Endothelial cell of umbilical vein (primary cell): Measurements from ENCODE around the gene DNAH3. TPM values are rescaled to one million over a fixed set of nuclear protein-coding genes. Genes with fewer than 3 reads are reported as not detected.

ENCODE experiments used
- BruUV-seq: library from RNA; stranded (reverse); fragments of 400-500 nt; replicated peaks from 2 replicates; lab custom pipeline; 2021; lab: Mats Ljungman, UMichigan
- CTCF ChIA-PET: fragments of 300-600, 350-600 bp; sonication (Branson Sonifier 250); formaldehyde crosslinking; loops from one replicate; lab custom pipeline; 2021; ENCODE audit warnings: antibody characterized with exemption, inconsistent platforms; lab: Charles Lee
- POLR2A ChIA-PET: fragments of 300-600, 350-600 bp; sonication (Branson Sonifier 250); formaldehyde crosslinking; loops from one replicate; lab custom pipeline; 2021; ENCODE audit warnings: antibody characterized with exemption, inconsistent platforms; lab: Charles Lee
- DNase-seq: peaks from one replicate; pipeline ENCODE4 v3.0.0-alpha.2; 2011; ENCODE audit warnings: low read depth, low spot score
- FAIRE-seq: peaks from 2 replicates; lab custom pipeline; 2011; peaks lifted over from hg19 to GRCh38; lab: Jason Lieb, UNC
- H2AFZ ChIP-seq: 2 replicates; pipeline ENCODE4 v1.6.0; 2012; ENCODE audit warnings: low read depth, low read length, control low read depth, inconsistent platforms
- H3K27ac ChIP-seq: 2 replicates; pipeline ENCODE4 v1.5.1; 2011; ENCODE audit warnings: low read depth, mild to moderate bottlenecking, control low read depth, low read length, moderate library complexity; ENCODE audit not compliant: insufficient read depth
- H3K27me3 ChIP-seq, 2 experiments: 2 replicates each; pipeline versions ENCODE4 v1.6.0 to v1.6.1; 2011; ENCODE audit warnings: low read length in 2 of 2, mixed read lengths in 1 of 2; ENCODE audit not compliant: control insufficient read depth in 2 of 2, insufficient read depth in 2 of 2
- H3K36me3 ChIP-seq, 2 experiments: 2 replicates in 1 of 2; 3 replicates in 1 of 2; pipeline ENCODE4 v1.5.1; 2011; ENCODE audit warnings: low read length in 2 of 2, mild to moderate bottlenecking in 1 of 2, moderate library complexity in 1 of 2; ENCODE audit not compliant: control insufficient read depth in 2 of 2, insufficient read depth in 2 of 2; ENCODE audit errors: extremely low read depth in 1 of 2
- H3K4me1 ChIP-seq: 3 replicates; pipeline ENCODE4 v1.5.1; 2011; ENCODE audit warnings: mild to moderate bottlenecking, low read length; ENCODE audit not compliant: control insufficient read depth, insufficient read depth; ENCODE audit errors: extremely low read depth
- H3K4me2 ChIP-seq: 2 replicates; pipeline ENCODE4 v1.6.1; 2011; ENCODE audit warnings: low read length, control low read depth, mixed read lengths; ENCODE audit not compliant: insufficient read depth
- H3K4me3 ChIP-seq, 3 experiments: fragments of 200-600 bp in 1 of 3; sonication (generic), shearing (Covaris generic) in 1 of 3; replicated peaks in 1 of 3; 2 replicates each; pipeline ENCODE4 v1.5.1; 2011 to 2016; ENCODE audit warnings: control low read depth in 3 of 3, low read length in 3 of 3, mild to moderate bottlenecking in 2 of 3, inconsistent platforms in 1 of 3, low read depth in 1 of 3, moderate library complexity in 1 of 3; ENCODE audit not compliant: insufficient read depth in 1 of 3
- H3K79me2 ChIP-seq: 2 replicates; pipeline ENCODE4 v1.6.0; 2012; ENCODE audit warnings: low read length, inconsistent platforms; ENCODE audit not compliant: control insufficient read depth, insufficient read depth
- H3K9ac ChIP-seq: replicated peaks from 2 replicates; pipeline ENCODE3; 2011; ENCODE audit warnings: low read length, control low read depth; ENCODE audit not compliant: insufficient read depth; ENCODE audit errors: extremely low read depth
- H3K9me1 ChIP-seq: replicated peaks from 3 replicates; pipeline ENCODE4 v1.6.0; 2011; ENCODE audit warnings: mild to moderate bottlenecking, low read length; ENCODE audit not compliant: control insufficient read depth, insufficient read depth; ENCODE audit errors: extremely low read depth
- H3K9me3 ChIP-seq: replicated peaks from 2 replicates; pipeline ENCODE4 v1.5.1; 2012; ENCODE audit warnings: low read length, inconsistent platforms; ENCODE audit not compliant: control insufficient read depth, insufficient read depth
- H4K20me1 ChIP-seq: replicated peaks from 2 replicates; pipeline ENCODE3; 2011; ENCODE audit warnings: mild to moderate bottlenecking, low read length; ENCODE audit not compliant: control insufficient read depth, insufficient read depth; ENCODE audit errors: extremely low read depth
- EZH2 ChIP-seq: IDR thresholded peaks from 2 replicates; pipeline ENCODE4 v1.6.1; 2012; ENCODE audit warnings: borderline replicate concordance, low read depth, mild to moderate bottlenecking, moderate library complexity, low read length, inconsistent platforms; ENCODE audit not compliant: severe bottlenecking
- GATA2 ChIP-seq: IDR thresholded peaks from 2 replicates; pipeline ENCODE4 v1.7.0; 2011; ENCODE audit warnings: low read depth, mild to moderate bottlenecking, moderate library complexity, mixed read lengths, low read length; ENCODE audit not compliant: insufficient read length, insufficient read depth
- JUN ChIP-seq: IDR thresholded peaks from 2 replicates; pipeline ENCODE4 v1.6.1; 2011; ENCODE audit warnings: borderline replicate concordance, low read depth; ENCODE audit not compliant: insufficient read length, insufficient read depth
- POLR2A ChIP-seq: IDR thresholded peaks from 2 replicates; pipeline ENCODE4 v1.6.1; 2012; ENCODE audit warnings: low read depth, mild to moderate bottlenecking, control low read depth, low read length
- dilution Hi-C: fragments of 300-500 bp; cut with MboI; formaldehyde crosslinking; loops from one replicate; pipeline ENCODE4 v1.15.0; 2019; ENCODE audit warnings: low sequenced_read_pairs; ENCODE audit not compliant: extremely low pct_ligation_motif_present
- intact Hi-C: fragments of 100-400 bp; cut with micrococcal nuclease; formaldehyde crosslinking; loops from one replicate; pipeline ENCODE4 v1.10.0; 2022
- polyA plus RNA-seq, 4 experiments: library from polyadenylated mRNA; depleted of rRNA in 3 of 4; stranded (reverse) in 3 of 4; unstranded in 1 of 4; fragments of >200 nt; gene quantifications; 2 replicates each; pipeline versions ENCODE4 v1.2.1 to v1.2.3, GENCODE V29; 2011 to 2012; ENCODE audit warnings: missing spikeins in 1 of 4
- total RNA-seq: library from RNA; stranded (reverse); gene quantifications from 2 replicates; pipeline ENCODE4 v1.2.3, GENCODE V29; 2021
- TF ChIP-seq, protein P1 (sequence below), 2 donors: IDR thresholded peaks; 1 replicate in 1 of 2; 2 replicates in 1 of 2; pipeline ENCODE4 v1.5.1; 2011; ENCODE audit warnings: low read length in 2 of 2, mild to moderate bottlenecking in 2 of 2, moderate library complexity in 2 of 2, control low read depth in 1 of 2, inconsistent platforms in 1 of 2, low read depth in 1 of 2; ENCODE audit not compliant: insufficient read depth in 1 of 2; ENCODE audit errors: extremely low read depth in 1 of 2

The DNAH3 gene
- total and polyA plus RNA-seq, 2 donors (not counting 3 experiments of a cell fraction or from before 2014, with no cell fraction given): not detected

DNA sequence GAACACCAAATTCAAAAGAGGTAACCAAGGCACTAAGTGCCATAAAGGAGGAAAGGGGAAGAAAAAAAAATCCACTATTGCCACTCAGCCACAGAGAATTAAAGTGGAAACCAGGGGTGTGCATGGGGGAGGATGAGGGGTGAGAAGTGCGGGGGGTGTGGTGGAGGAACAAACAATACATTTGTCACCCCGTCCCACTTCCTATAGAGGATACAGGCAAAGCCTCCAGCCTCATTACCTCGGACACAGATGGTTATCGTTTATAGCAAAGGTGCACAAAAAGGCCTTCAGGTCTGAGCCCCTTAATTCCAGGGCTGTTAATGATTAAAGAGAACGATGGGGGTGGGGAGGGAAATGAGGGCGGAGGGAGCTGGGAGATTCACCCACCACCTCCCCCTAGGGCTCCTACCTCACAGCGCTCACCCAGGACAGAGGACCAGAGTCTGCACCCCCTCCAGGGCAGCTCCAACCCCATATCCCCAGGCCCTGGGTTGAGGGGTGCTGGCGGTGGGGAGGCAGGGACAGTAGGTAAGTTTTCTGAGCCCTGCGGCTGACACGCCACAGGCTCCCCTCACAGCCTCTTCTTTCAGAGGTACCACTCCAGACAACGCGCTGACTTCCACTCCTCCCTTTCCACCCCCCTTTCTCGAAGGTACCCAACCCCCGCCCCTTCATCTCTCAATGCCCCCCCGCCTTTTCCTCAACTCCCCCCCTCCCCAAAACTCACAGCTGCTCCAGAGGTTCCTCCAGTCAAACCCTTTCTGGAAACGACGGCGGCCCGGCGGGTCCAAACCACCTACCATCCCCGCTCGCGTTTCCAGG lies 251.0 kb downstream of the DNAH3 start:
- Histone ChIP-seq H3K27ac (peak overlapping the region; percentile 81), H3K9ac (peak overlapping the region; percentile 94), H3K4me1 (peaks cover 52% of the 10 kb centered on the region), H3K27me3 (no peaks in the 10 kb centered on the region), H3K36me3 (peaks cover 7 to 11% of the 10 kb centered on the region in 2 experiments), H3K4me3 (peak overlapping the region; percentile 56 to 96 (median 83)), H3K9me3 (no peaks in the 10 kb centered on the region), H3K9me1 (no peaks in the 10 kb centered on the region), H4K20me1 (no peaks in the 10 kb centered on the region), H3K4me2 (peak overlapping the region; percentile 92), H2AFZ (peak overlapping the region; percentile 33), H3K79me2 (peaks cover 70% of the 10 kb centered on the region)
- intact Hi-C loops (loop anchor here (1.0 to 5.0 kb wide), 9 partner anchors 11 to 1293 kb away; partner anchors contain the start of genes ERI2, REXO5 and THUMPD1), dilution Hi-C loops (no loop called here)
- CTCF ChIA-PET: interaction anchor here (0.6 to 3.6 kb wide), 8 partner anchors 17 to 397 kb away, joined by 3 to 33 read pairs (median 4); no protein-coding TSS in a partner anchor
- FAIRE-seq (no peak), DNase-seq (peak; percentile 43)
- no TSS peak for BruUV-seq
- POLR2A ChIA-PET: interaction anchor here (0.6 to 2.6 kb wide), 10 partner anchors 11 to 654 kb away, joined by 3 to 15 read pairs (median 4); no protein-coding TSS in a partner anchor
- peak; percentile 50 for TF ChIP-seq POLR2A
- peak; percentile 40 for TF ChIP-seq GATA2
- no peak for TF ChIP-seq JUN

DNA sequence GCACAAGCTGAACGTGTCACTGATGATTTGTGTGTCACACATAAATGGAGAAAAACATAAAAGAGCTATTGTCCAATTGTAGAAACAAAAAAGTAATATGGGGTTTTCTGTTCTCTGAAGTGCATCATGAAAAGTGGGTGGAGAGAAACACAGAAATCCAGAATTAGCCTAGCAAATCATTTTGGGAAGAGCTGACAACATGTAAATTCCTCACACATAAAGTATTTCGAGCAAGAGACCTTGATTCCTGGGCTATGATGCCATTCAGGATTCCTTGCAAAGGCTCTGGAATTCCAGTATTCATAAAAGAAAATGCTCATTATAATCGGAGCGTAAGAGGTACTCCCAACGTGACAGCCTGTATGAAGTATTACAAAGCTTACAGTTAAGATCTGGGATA lies 251.6 kb downstream of the DNAH3 start:
- Histone ChIP-seq H4K20me1 (no peaks in the 10 kb centered on the region), H3K79me2 (peaks cover 77% of the 10 kb centered on the region), H3K36me3 (peaks cover 7 to 15% of the 10 kb centered on the region in 2 experiments), H3K4me2 (peak overlapping the region; percentile 92), H3K9me3 (no peaks in the 10 kb centered on the region), H3K4me1 (peaks cover 47% of the 10 kb centered on the region), H3K27ac (peak overlapping the region; percentile 81), H2AFZ (no peak overlapping the region), H3K9me1 (no peaks in the 10 kb centered on the region), H3K9ac (peak overlapping the region; percentile 94), H3K4me3 (peak overlapping the region; percentile 56 to 96 (median 83)), H3K27me3 (no peaks in the 10 kb centered on the region)
- intact Hi-C loops: no loop called here
- ChIA-PET POLR2A (interaction anchor here (0.9 to 2.6 kb wide), 2 partner anchors 45 to 48 kb away, joined by 3 to 15 read pairs; no protein-coding TSS in a partner anchor), CTCF (interaction anchor here (0.8 to 3.6 kb wide), 5 partner anchors 17 to 104 kb away, joined by 3 to 33 read pairs (median 5); no protein-coding TSS in a partner anchor)
- TF ChIP-seq JUN (no peak), GATA2 (no peak), EZH2 (no peak)
- TF ChIP-seq, protein P1, sequence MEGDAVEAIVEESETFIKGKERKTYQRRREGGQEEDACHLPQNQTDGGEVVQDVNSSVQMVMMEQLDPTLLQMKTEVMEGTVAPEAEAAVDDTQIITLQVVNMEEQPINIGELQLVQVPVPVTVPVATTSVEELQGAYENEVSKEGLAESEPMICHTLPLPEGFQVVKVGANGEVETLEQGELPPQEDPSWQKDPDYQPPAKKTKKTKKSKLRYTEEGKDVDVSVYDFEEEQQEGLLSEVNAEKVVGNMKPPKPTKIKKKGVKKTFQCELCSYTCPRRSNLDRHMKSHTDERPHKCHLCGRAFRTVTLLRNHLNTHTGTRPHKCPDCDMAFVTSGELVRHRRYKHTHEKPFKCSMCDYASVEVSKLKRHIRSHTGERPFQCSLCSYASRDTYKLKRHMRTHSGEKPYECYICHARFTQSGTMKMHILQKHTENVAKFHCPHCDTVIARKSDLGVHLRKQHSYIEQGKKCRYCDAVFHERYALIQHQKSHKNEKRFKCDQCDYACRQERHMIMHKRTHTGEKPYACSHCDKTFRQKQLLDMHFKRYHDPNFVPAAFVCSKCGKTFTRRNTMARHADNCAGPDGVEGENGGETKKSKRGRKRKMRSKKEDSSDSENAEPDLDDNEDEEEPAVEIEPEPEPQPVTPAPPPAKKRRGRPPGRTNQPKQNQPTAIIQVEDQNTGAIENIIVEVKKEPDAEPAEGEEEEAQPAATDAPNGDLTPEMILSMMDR (IDR thresholded peaks at IDR 0.05; ENCODE audit: extremely low read depth in 1 of 2, insufficient read depth in 1 of 2, low read depth in 1 of 2, low read length in 2 of 2): no peak
- FAIRE-seq (peak; percentile 75), DNase-seq (peak; percentile 45)
- TSS peak; percentile 36 for BruUV-seq
- dilution Hi-C loops: no loop called here
